ENCODE results near the gene SH3GL2.
"Not testable (repeated sequence)": the region's sequence is repeated elsewhere in the genome, so short reads cannot be mapped to it uniquely, and the experiment has no call there.

The SH3GL2 gene

GRCh38 chr9:17751486-17751885, 172.6 kb downstream of the SH3GL2 start:
- no peak for DNase-seq (ENCODE audit: low read depth in 2 of 2)

GRCh38 chr9:17752021-17752420, 173.2 kb downstream of the SH3GL2 start:
- DNase-seq (ENCODE audit: low read depth in 2 of 2), result no peak

- DNase-seq (ENCODE audit: low read depth in 2 of 2), result no peak
These were observed 178.9 kb downstream of the SH3GL2 start for GRCh38 chr9:17757816-17758215.

GRCh38 chr9:17760250-17760649, 181.4 kb downstream of the SH3GL2 start:
- DNase-seq (ENCODE audit: low read depth in 2 of 2), result no peak

GRCh38 chr9:17761984-17762676, 183.3 kb downstream of the SH3GL2 start:
- no peak for DNase-seq (ENCODE audit: low read depth in 2 of 2)

GRCh38 chr9:17764306-17764705, 185.4 kb downstream of the SH3GL2 start:
- no peak for DNase-seq (ENCODE audit: low read depth in 2 of 2)

- not testable (repeated sequence) for DNase-seq (ENCODE audit: low read depth in 2 of 2)
These were observed 186.3 kb downstream of the SH3GL2 start for GRCh38 chr9:17765131-17765530.

- no peak for DNase-seq (ENCODE audit: low read depth in 2 of 2)
These were observed 193.4 kb downstream of the SH3GL2 start for GRCh38 chr9:17772223-17772622.

GRCh38 chr9:17775656-17776055, 196.8 kb downstream of the SH3GL2 start:
- no peak for DNase-seq (ENCODE audit: low read depth in 2 of 2)

- DNase-seq (ENCODE audit: low read depth in 2 of 2), result no peak
These were observed 197.9 kb downstream of the SH3GL2 start for GRCh38 chr9:17776735-17777134.

GRCh38 chr9:17777465-17777864, 198.6 kb downstream of the SH3GL2 start:
- no peak for DNase-seq (ENCODE audit: low read depth in 2 of 2)

GRCh38 chr9:17782430-17783149, 203.7 kb downstream of the SH3GL2 start:
- no peak for DNase-seq (ENCODE audit: low read depth in 2 of 2)

GRCh38 chr9:17783227-17783626, 204.4 kb downstream of the SH3GL2 start:
- DNase-seq (ENCODE audit: low read depth in 2 of 2), result no peak

GRCh38 chr9:17789316-17789715, 210.4 kb downstream of the SH3GL2 start:
- no peak for DNase-seq (ENCODE audit: low read depth in 2 of 2)

- no peak for DNase-seq (ENCODE audit: low read depth in 2 of 2)
These were observed 215.1 kb downstream of the SH3GL2 start for GRCh38 chr9:17793713-17794622.

GRCh38 chr9:17795744-17796143, 216.9 kb downstream of the SH3GL2 start:
- DNase-seq (ENCODE audit: low read depth in 2 of 2), result no peak

- DNase-seq (ENCODE audit: low read depth in 2 of 2), result no peak
These were observed 220.5 kb downstream of the SH3GL2 start for GRCh38 chr9:17799369-17799768.

- no peak for DNase-seq (ENCODE audit: low read depth in 2 of 2)
These were observed 221.6 kb downstream of the SH3GL2 start for GRCh38 chr9:17800418-17800817.

- no peak for DNase-seq (ENCODE audit: low read depth in 2 of 2)
These were observed 223.5 kb downstream of the SH3GL2 start for GRCh38 chr9:17802249-17802857.

GRCh38 chr9:17807613-17808282, 228.9 kb downstream of the SH3GL2 start:
- DNase-seq (ENCODE audit: low read depth in 2 of 2), result no peak

- DNase-seq (ENCODE audit: low read depth in 2 of 2), result no peak
These were observed 231.5 kb downstream of the SH3GL2 start for GRCh38 chr9:17810317-17810716.
